Tibial nerve (tissue), 4 donors: ENCODE results near the gene CENPT. TPM values are rescaled to one million over a fixed set of nuclear protein-coding genes. Genes with fewer than 3 reads are reported as not detected.
A peak's percentile ranks its signal among the peaks of the same experiment; 100 is the strongest.

ENCODE experiments used
- DNase-seq, 2 donors: peaks; one replicate each; pipeline ENCODE4 v3.0.0-alpha.2; 2019; ENCODE audit warnings: low spot score in 2 of 2
- H3K27ac ChIP-seq, 4 donors: fragments of 200-600 bp; sonication (generic) in 3 of 4; one replicate each; pipeline ENCODE4 v1.5.1; 2017 to 2019; ENCODE audit warnings: mild to moderate bottlenecking in 1 of 4
- H3K27me3 ChIP-seq, 2 donors: fragments of 200-600 bp; sonication (generic) in 1 of 2; one replicate each; pipeline versions ENCODE4 v1.5.1 to v1.6.0; 2017 to 2019
- H3K36me3 ChIP-seq, 3 donors: fragments of 200-600 bp; sonication (generic); one replicate each; pipeline ENCODE4 v1.5.1; 2018 to 2019
- H3K4me1 ChIP-seq, 4 donors: fragments of 200-600 bp; sonication (generic) in 3 of 4; one replicate each; pipeline ENCODE4 v1.5.1; 2017 to 2019
- H3K4me3 ChIP-seq, 4 donors: fragments of 200-600 bp; sonication (generic) in 3 of 4; one replicate each; pipeline ENCODE4 v1.5.1; 2017 to 2019; ENCODE audit warnings: mild to moderate bottlenecking in 1 of 4, moderate library complexity in 1 of 4
- H3K9me3 ChIP-seq, 4 donors: fragments of 200-600 bp; sonication (generic) in 3 of 4; one replicate each; pipeline ENCODE4 v1.5.1; 2017 to 2019
- CTCF ChIP-seq, 5 experiments: fragments of 200-600 bp in 3 of 5; fragments of 450-650 bp in 2 of 5; sonication (generic) in 3 of 5; IDR thresholded peaks; one replicate each; pipeline ENCODE4 v1.5.1; 2016 to 2019; ENCODE audit warnings: antibody characterized with exemption in 5 of 5, mild to moderate bottlenecking in 3 of 5, moderate library complexity in 2 of 5
- EP300 ChIP-seq, 2 donors: sonication (generic); formaldehyde crosslinking; IDR thresholded peaks; one replicate each; pipeline ENCODE4 v1.6.1; 2017; ENCODE audit warnings: antibody characterized with exemption in 2 of 2, mild to moderate bottlenecking in 1 of 2
- POLR2A ChIP-seq, 2 donors: fragments of 450-650 bp; IDR thresholded peaks; one replicate each; pipeline ENCODE4 v1.6.1; 2017; ENCODE audit warnings: antibody characterized with exemption in 2 of 2, mild to moderate bottlenecking in 2 of 2, moderate library complexity in 2 of 2
- WGBS, 2 donors: methylation state at CpG; one replicate each; pipeline ENCODE4 v1.1.5; 2018; 5-methylcytosine and 5-hydroxymethylcytosine counted together
- total RNA-seq, 4 donors: library from RNA; depleted of rRNA; stranded (reverse); fragments of >200 nt; gene quantifications; one replicate each; pipeline ENCODE4 v1.1.0, GENCODE V29; 2016

The CENPT gene
- 100 to 1,000 TPM in 1 of 4 donors, 10 to 100 TPM in 3; 51.3 to 101 (median 59.2) TPM for total RNA-seq

GRCh38 chr16:67847064-67847861, at the start of gene CENPT:
Gene CENPT, minus strand, starts transcription at chr16:67847693. Its CDS starts 13,834 bp downstream, at chr16:67833859.
- no peaks in the 10 kb centered on the region for H3K27me3 ChIP-seq
- DNase-seq, result peak in 1 of 2 donors; percentile 31
- TF ChIP-seq POLR2A (IDR thresholded peaks at IDR 0.05) (no peak), EP300 (IDR thresholded peaks at IDR 0.05) (no peak), CTCF (IDR thresholded peaks at IDR 0.05) (no peak)
- H3K27ac ChIP-seq, result peak within 1 kb of the TSS; percentile 87 to 96 (median 93)
- no peaks in the 10 kb centered on the region for H3K9me3 ChIP-seq
- peak within 1 kb of the TSS; percentile 64 to 93 (median 74) for H3K4me3 ChIP-seq
- H3K36me3 ChIP-seq, result peaks cover 0 to 10% (median 0%) of the 10 kb centered on the region in 3 donors
- 0% methylated on average over 7 to 24 of the region's 62 CpGs for WGBS, 2 donors
- H3K4me1 ChIP-seq, result peaks cover 0 to 58% (median 48%) of the 10 kb centered on the region in 4 donors

GRCh38 chr16:67897231-67897630, 49.7 kb upstream of the CENPT start:
- Histone ChIP-seq H3K4me1 (peaks cover 3 to 59% (median 32%) of the 10 kb centered on the region in 4 donors), H3K27me3 (no peaks in the 10 kb centered on the region), H3K36me3 (peaks cover 0 to 8% (median 0%) of the 10 kb centered on the region in 3 donors), H3K9me3 (no peaks in the 10 kb centered on the region), H3K27ac (peak overlapping the region in 3 of 4 donors; percentile 51 to 82 (median 82)), H3K4me3 (no peak overlapping the region)
- WGBS, 2 donors, result 59 to 60% methylated on average over 3 of the region's 3 CpGs
- DNase-seq, result peak in 1 of 2 donors; percentile 71
- TF ChIP-seq POLR2A (IDR thresholded peaks at IDR 0.05) (peak in 1 of 2 donors; percentile 13), EP300 (IDR thresholded peaks at IDR 0.05) (peak; percentile 14 to 71), CTCF (IDR thresholded peaks at IDR 0.05) (no peak)

- TF ChIP-seq EP300 (IDR thresholded peaks at IDR 0.05), result no peak
- TF ChIP-seq POLR2A (IDR thresholded peaks at IDR 0.05), result no peak
- Histone ChIP-seq H3K27ac (peak overlapping the region; percentile 82 to 99 (median 94)), H3K4me3 (peak overlapping the region; percentile 64 to 98 (median 76)), H3K9me3 (no peaks in the 10 kb centered on the region), H3K27me3 (no peaks in the 10 kb centered on the region), H3K4me1 (peaks cover 3 to 60% (median 32%) of the 10 kb centered on the region in 4 donors), H3K36me3 (no peaks in the 10 kb centered on the region)
- WGBS, 2 donors, result 20 to 23% methylated on average over 14 of the region's 14 CpGs
- DNase-seq, result no peak
Observed at GRCh38 chr16:67893743-67894399, 46.4 kb upstream of the CENPT start.

GRCh38 chr16:67892899-67893742, 45.6 kb upstream of the CENPT start, which contains the start of gene PSKH1:
Gene PSKH1, plus strand, starts transcription at chr16:67893254. Its CDS starts 15,496 bp downstream, at chr16:67908750.
- TF ChIP-seq EP300 (IDR thresholded peaks at IDR 0.05) (peak; percentile 50 to 76), CTCF (IDR thresholded peaks at IDR 0.05) (peak in 1 of 5 experiments; percentile 42), POLR2A (IDR thresholded peaks at IDR 0.05) (peak; percentile 60 to 92)
- WGBS, 2 donors, result 1% methylated on average over 30 to 54 of the region's 90 CpGs

GRCh38 chr16:67892375-67892774, 44.9 kb upstream of the CENPT start:
- 56 to 60% methylated on average over 5 of the region's 5 CpGs for WGBS, 2 donors
- no peak for DNase-seq
- no peaks in the 10 kb centered on the region for H3K36me3 ChIP-seq
- H3K4me3 ChIP-seq, result peak overlapping the region in 3 of 4 donors; percentile 72 to 98 (median 81)
- H3K4me1 ChIP-seq, result peaks cover 3 to 45% (median 26%) of the 10 kb centered on the region in 4 donors
- peak overlapping the region; percentile 82 to 99 (median 88) for H3K27ac ChIP-seq
- TF ChIP-seq CTCF (IDR thresholded peaks at IDR 0.05) (no peak), POLR2A (IDR thresholded peaks at IDR 0.05) (no peak), EP300 (IDR thresholded peaks at IDR 0.05) (no peak)
- H3K9me3 ChIP-seq, result no peaks in the 10 kb centered on the region
- H3K27me3 ChIP-seq, result no peaks in the 10 kb centered on the region

More at GRCh38 chr16:67892899-67893742, 45.6 kb upstream of the CENPT start, which contains the start of gene PSKH1:
- Histone ChIP-seq H3K27me3 (no peaks in the 10 kb centered on the region), H3K27ac (peak within 1 kb of the TSS; percentile 82 to 99 (median 94)), H3K4me3 (peak within 1 kb of the TSS; percentile 64 to 98 (median 76)), H3K4me1 (peaks cover 3 to 53% (median 32%) of the 10 kb centered on the region in 4 donors), H3K36me3 (no peaks in the 10 kb centered on the region), H3K9me3 (no peaks in the 10 kb centered on the region)
- peak; percentile 94 to 95 for DNase-seq
